ENCODE results near the gene TRIM10.
"Not testable (repeated sequence)": the region's sequence is repeated elsewhere in the genome, so short reads cannot be mapped to it uniquely, and the experiment has no call there.

TRIM10 gene

DNA sequence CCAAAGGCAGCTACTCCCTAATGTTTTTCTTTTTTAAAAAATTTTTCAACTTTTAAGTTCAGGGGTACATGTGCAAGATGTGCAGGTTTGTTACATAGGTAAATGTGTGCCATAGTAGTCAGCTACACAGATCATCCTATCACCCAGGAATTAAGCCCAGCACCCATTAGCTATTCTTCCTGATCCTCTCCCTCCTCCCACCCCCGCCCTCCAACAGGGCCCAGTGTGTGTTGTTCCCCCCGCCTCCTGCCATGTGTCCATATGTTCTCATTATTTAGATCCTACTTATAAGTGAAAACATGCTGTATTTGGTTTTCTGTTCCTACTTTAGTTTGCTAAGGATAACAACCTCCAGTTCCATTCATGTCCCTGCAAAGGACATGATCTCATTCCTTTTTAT is 14.8 kb upstream of the TRIM10 start:
- DNase-seq (ENCODE audit: low read depth): no peak
- no peak overlapping the region for H3K4me3 ChIP-seq (ENCODE audit: low read depth, low read length)

DNA sequence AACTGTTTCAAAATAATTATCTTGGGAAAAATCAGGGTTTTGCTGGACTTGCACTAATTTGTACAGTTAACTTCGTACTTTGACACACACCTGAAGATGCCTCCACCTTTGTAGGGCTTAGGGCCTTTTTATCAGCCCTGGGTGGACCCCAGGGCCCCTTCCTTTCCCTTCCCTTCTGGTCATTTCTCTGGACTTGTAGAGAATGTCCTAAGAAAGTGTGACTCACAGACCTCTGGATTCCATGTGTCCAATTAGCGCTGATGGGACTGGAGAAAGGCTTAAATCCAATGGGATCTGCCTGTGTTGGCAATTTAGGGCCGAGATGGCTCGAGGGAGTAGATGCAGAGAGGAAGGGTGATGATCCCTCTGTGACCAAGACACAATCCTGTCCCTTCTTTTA is 11.7 kb upstream of the TRIM10 start:
- no peak for DNase-seq (ENCODE audit: low read depth)
- no peak overlapping the region for H3K4me3 ChIP-seq (ENCODE audit: low read depth, low read length)

DNA sequence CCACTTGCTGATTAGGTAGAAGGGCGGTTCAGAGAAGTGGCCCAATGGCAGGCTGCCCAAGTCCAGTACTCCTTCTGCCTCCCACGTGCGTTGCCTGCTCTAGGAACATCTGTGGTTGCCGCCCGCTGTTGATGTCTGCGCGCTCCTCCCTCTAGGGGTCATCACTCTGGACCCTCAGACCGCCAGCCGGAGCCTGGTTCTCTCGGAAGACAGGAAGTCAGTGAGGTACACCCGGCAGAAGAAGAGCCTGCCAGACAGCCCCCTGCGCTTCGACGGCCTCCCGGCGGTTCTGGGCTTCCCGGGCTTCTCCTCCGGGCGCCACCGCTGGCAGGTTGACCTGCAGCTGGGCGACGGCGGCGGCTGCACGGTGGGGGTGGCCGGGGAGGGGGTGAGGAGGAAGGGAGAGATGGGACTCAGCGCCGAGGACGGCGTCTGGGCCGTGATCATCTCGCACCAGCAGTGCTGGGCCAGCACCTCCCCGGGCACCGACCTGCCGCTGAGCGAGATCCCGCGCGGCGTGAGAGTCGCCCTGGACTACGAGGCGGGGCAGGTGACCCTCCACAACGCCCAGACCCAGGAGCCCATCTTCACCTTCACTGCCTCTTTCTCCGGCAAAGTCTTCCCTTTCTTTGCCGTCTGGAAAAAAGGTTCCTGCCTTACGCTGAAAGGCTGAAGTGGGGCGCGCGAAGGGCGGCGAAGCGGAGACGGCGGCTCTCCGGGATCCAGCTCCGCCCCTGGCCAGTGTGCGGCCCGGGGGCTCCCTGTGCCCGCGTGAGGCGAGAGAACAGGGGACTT is 10.9 kb upstream of the TRIM10 start:
- no peak for DNase-seq (ENCODE audit: low read depth)
- H3K4me3 ChIP-seq (ENCODE audit: low read depth, low read length): no peak overlapping the region

DNA sequence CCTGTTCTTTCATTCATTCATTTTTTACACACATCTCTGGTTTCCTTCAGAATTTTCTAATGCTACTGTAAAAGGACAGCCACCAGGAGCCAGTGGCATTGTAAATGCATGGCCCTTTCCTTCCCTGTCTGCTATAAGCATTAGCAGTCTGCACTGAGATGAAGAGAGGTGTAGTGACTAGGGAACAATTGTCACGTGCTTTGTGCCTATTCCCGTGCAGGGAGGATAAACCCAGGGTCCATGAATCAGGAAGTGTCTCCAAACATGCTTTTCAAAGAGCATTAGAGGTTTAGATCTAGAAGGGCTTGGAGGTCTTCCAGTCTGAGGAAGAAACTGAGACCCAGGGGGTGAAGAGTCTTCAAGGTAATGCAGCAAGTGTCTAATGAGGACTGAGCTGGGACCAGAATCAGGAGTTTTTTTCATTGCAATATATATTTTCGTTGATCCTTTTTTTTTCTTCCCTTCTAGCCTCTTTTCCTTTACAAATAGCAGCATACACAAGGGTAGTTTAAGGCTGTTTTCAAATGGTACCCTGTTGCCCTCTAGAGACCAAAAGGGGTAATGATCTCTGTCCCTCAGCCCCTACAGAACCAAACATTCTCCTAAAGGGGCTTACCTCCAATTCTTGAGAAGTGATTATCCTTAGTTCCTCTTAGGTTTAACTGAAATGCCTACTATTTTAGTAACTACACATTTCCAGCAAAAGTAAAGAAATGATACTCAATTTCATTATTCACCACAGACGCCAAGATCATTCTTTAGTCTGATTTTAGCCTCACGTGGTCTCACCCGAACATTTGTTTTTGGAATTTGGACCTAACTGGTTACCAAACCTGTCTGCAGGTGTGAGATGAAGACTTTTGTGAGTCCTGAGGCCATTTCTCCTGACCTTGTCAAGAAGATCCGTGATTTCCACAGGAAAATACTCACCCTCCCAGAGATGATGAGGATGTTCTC is 8.9 kb upstream of the TRIM10 start:
- no peak overlapping the region for H3K4me3 ChIP-seq (ENCODE audit: low read depth, low read length)
- peak; percentile 23 for DNase-seq (ENCODE audit: low read depth)

DNA sequence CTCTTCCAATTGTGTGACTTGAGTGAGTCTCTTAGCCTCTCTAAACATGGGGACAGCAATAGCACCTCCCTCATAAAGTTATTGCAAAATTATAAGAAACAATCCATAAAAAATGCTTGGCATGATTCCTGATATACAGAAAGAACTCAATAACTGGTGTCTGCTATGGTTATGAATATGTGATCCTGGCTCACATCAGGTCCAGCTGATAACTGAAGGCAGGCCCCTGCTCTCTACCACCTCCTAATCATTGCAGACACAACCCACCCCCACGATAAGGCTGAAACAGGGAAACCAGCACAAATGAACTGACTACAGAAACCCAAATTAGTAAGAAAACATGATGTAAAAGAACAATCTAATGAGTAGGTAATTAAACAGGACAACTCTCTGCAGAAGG is 7.7 kb upstream of the TRIM10 start:
- H3K4me3 ChIP-seq (ENCODE audit: low read depth, low read length): no peak overlapping the region
- no peak for DNase-seq (ENCODE audit: low read depth)

DNA sequence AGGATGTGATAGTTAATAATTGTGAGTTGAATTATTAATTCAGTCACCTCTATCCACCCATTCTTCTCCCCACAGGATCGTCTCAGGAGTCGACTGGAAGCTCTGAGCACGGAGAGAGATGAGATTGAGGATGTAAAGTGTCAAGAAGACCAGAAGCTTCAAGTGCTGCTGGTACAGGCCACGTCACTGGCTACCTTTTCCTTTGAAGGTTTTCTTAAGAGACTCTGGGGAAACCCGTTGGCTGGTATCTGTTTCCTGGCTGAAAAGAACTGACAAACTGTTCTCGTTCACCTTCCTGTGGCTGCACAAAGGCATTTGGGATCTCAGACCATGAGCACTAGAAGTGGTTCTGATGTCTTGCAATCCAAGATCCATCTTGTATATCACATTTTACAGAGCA is 6.1 kb upstream of the TRIM10 start:
- no peak for DNase-seq (ENCODE audit: low read depth)
- H3K4me3 ChIP-seq (ENCODE audit: low read depth, low read length): no peak overlapping the region

DNA sequence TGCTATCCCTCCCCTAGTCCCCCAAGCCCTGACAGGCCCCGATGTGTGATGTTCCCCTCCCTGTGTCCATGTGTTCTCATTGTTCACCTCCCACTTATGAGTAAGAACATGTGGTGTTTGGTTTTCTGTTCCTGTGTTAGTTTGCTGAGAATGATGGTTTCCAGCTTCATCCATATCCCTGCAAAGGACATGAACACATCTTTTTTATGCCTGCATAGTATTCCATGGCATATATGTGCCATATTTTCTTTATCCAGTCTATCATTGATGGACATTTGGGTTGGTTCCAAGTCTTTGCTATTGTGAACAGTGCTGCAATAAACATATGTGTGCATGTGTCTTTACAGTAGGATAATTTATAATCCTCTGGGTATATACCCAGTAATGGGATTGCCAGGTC is 4.2 kb upstream of the TRIM10 start:
- H3K4me3 ChIP-seq (ENCODE audit: low read depth, low read length); DNase-seq (ENCODE audit: low read depth): not testable (repeated sequence)

DNA sequence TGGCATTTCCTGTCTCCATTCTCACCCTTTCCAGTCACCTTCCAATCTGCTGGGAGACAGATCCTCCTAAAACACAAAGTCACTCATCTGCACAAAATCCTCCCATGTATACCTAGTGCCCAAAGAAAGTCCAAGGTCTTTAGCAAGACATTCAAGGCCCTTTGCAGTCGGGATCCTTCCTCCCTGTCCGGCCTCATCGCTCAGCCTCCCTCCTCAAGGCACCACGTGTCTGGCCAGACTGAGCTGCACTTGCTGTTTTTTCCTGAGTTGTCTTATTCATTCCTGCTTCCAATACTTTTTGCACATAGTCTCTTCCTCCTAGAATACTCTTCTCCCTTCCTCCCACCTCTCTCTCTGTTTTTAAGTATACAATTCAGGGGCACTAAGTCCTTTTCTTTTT is 3.7 kb upstream of the TRIM10 start:
- H3K4me3 ChIP-seq (ENCODE audit: low read depth, low read length): no peak overlapping the region
- DNase-seq (ENCODE audit: low read depth): no peak

DNA sequence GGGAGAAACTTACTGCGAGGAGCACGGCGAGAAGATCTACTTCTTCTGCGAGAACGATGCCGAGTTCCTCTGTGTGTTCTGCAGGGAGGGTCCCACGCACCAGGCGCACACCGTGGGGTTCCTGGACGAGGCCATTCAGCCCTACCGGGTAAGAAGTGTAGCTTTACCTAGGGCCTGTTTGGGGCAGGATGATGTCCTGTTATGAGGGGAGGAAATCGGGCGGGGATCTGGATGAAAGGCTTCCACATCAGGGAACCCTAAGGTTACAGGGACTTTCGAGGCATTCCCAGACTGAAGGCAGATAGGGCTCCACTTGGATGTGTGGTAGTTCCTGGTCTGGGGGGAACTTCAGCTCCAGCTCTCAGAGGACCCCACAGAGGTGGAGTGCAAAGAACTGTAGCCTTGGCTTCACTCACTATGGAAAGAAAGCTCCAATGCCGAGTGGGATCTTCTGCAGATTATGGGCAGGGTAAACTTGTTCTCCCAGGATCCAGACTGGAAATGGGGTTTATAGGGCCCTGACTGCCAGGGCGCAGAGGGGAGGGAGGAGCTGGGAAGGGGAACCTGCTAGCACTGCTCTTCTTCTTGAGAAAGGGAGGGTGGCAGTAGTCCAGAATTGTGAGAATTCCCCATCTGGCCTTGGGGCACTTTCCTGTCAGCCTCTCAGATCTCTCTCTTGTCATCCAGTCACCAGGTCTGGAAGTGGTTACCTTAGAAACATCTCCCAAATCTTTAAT is 3.1 kb upstream of the TRIM10 start:
- no peak overlapping the region for H3K4me3 ChIP-seq (ENCODE audit: low read depth, low read length)
- DNase-seq (ENCODE audit: low read depth): no peak

DNA sequence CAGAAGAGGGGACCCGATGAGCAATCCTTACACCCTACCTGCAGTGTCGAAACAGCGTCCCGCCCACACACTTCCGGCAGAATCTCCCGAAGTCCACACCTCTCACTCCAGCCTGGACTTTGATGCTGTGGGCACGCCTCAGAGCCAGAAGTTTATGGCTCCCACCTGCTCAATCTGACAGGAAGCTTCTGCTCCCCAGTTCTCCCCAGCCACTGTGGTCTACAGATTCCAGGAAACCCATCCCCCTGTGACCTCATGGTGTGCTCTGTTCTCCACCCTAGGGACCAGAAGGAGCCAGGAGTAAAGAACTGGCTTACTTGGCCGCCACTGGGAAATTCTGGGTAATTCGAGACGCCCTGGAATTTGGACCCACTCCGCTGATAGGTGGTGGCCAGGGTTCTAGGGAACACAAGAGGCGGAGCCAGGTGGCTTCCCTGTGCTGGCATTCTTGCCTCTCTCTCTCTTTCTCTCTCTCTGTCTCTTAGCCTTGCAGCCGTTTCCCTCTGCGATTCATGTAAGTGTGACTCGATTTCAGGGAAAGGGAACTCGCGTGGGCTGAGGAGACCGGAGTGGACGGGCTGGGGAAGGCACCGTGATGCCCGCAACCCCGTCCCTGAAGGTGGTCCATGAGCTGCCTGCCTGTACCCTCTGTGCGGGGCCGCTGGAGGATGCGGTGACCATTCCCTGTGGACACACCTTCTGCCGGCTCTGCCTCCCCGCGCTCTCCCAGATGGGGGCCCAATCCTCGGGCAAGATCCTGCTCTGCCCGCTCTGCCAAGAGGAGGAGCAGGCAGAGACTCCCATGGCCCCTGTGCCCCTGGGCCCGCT is 2.3 kb upstream of the TRIM10 start, which contains the start of gene TRIM15:
TRIM15 (plus strand) TSS at position 457 of the 828 bp plus-strand sequence; CDS start at position 596, 139 bp downstream.
- H3K4me3 ChIP-seq (ENCODE audit: low read depth, low read length): no peak within 1 kb of the TSS
- no peak for DNase-seq (ENCODE audit: low read depth)

DNA sequence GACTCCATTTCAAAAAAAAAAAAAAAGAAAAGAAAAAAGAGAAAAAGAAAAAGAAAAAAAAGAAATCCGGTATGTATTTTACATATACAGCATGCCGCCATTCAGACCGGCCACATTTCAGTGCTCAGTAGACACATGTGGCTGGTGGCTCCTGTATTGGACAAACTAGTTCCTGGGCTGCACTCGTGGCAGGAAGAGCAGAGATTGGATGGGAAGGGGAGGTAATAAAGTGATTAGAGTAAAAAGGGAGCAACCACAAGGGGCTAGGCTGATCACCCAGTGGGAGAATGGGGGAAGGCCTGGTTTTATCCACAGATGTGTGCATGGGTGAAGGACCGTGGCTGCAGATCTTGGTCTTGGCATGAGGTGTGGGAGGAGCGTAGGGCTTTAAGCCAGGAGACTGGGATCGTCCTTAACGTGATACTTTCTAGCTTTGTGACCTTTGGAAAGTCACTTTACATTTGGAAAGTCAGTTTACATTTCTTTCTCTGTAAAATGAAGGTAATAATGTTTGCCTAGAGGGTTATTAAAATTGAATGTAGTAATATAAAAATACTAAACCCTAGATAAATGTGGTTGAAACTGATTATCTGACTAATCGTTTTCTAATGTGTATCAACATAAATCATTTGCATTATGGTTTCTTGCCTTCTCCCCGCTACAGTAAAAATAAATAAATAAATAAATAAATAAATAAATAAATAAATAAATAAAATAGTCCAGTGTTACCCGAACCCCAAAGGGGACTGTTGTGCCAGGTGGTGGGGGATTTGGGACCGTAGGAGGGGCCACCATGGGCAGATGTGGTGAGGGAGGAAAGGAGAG is 1.5 kb upstream of the TRIM10 start:
- H3K4me3 ChIP-seq (ENCODE audit: low read depth, low read length): no peak overlapping the region
- DNase-seq (ENCODE audit: low read depth): no peak

DNA sequence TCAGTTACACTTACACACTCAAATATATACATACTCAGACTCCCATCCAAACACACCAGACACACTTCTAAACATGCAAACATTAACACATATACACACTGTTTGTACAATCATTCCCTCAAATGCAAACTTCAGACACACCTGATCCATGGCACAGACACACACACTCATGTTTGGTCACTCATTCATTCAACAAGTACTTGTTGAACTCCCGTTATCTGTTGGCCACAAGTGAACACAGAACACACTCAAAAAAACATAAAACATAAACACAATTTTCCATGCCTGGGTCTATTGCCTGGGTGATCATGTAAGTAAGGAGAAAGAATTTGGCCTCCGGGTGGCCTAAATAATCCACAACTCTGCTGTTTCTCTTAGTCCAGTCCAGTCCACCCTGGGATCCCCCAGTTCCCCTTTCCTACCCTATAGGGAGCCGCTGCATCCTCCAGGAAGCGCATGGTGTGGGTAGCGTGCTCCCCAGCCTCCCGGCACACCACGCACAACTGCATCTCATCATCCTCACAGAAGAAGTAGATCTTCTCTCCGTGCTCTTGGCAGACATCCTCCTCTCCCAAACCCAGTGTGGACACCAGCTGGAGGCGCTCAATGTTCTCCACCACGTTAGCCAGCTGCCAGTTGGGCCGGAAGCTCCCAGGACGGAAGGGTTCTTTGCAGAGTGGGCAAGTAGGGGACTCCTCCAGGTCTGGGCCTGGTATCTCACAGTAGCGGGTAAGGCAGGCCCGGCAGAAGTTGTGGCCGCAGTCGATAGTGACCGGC is 815 bp downstream of the TRIM10 start:
- DNase-seq (ENCODE audit: low read depth): no peak
- H3K4me3 ChIP-seq (ENCODE audit: low read depth, low read length): no peak overlapping the region

DNA sequence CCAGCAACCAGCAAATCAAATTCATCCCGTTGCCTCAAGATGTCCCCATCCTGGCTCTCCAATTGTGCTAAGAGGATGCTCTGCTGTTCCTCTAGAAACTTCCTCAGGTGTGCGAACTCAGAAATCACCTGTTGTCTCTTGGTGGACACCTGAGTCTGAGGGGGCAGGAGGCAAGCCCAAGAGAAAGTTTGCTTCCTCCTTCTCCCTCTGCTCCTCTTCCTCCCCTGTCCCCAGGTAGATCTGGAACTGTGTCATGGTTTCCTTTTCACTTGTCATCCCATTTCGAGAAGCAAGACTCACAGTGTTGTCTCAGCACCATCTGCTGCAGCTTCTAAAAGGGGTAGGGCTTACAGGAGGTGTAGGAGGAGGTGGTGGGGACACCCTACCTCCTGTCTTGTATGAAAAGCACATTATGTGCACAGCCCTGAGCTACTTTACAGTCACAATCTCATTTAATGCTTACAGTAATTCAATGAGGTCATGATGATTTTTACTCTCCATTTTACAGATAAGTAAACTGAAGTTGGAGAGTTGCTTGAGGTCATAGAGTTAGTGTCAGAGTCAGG is 2.5 kb downstream of the TRIM10 start:
- no peak for DNase-seq (ENCODE audit: low read depth)
- no peak overlapping the region for H3K4me3 ChIP-seq (ENCODE audit: low read depth, low read length)

DNA sequence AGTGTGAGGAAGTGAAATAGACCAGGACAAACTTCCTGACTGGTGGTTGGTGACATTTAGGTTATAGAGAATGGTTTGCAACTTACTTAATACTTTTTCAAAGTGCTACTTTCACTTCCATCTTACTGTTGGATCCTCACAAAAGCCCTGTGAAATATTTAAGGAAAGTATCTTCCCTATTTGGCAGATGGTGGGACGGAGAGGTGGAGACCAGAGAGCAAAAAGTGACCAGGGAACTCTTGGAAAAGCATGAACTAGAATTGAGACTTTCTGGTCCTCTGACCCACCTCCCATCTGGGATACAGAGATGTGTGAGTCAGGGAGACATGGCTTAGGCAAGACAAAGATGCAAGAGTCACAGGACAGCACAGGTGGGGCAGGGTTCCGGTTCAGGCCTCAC is 3.0 kb downstream of the TRIM10 start:
- no peak for DNase-seq (ENCODE audit: low read depth)
- no peak overlapping the region for H3K4me3 ChIP-seq (ENCODE audit: low read depth, low read length)

DNA sequence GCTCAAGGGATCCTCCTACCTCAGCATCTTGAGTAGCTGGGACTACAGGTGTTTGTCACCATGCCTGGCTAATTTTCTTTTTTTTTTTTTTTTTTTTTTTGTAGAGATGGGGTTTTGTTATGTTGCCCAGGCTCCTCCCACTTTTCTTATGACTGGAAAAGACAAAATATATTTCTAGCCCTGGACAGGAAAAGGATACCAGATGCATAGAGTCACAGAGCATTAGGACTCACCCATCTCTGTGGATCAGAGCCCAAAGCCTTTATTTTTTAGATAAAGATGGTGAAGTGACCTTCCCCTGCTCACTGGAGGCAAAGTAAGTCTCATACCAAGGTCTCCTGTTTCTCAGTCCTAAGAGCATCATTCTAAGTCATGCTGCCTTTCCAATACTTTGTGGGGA is 3.4 kb downstream of the TRIM10 start:
- H3K4me3 ChIP-seq (ENCODE audit: low read depth, low read length): no peak overlapping the region
- DNase-seq (ENCODE audit: low read depth): no peak

DNA sequence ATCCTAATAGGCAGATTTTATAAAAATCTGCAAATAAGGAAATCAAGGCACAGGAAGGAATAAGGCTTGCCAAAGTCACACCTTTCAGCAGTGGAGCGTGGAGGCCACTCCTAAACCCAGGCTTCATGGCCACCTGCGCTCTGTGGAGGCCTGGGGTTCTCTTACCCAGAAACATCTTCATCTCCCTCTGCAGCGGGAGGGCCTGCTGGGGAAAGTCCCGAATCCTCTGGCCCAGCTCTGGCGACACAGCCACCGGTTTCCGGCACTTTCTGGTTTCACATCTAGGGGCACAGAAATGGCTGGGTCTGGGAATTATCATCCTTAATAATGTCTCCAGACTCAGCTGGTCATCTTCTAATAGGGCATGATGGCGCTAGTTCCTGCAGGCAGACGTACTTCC is 4.2 kb downstream of the TRIM10 start:
- DNase-seq (ENCODE audit: low read depth): no peak

DNA sequence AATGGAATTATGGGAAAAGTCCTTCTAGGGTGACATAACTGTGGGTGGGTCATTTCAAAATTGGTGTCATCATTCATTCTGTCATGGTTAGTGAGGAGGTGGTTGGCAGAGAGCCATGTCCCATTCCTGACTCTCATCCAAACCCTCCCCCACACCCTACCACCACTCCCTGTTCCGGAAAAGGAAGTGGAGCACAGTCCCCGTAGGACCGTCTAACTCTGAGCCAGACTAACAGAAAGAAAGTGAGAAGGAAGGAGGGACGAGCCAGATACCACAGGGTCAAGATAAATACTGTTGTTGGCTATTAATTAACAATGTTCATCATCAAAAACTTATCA is 4.8 kb downstream of the TRIM10 start:
- DNase-seq (ENCODE audit: low read depth): peak; percentile 25
- H3K4me3 ChIP-seq (ENCODE audit: low read depth, low read length): no peak overlapping the region

More for the DNA sequence above, 4.2 kb downstream of the TRIM10 start:
- H3K4me3 ChIP-seq (ENCODE audit: low read depth, low read length): no peak overlapping the region
